Measurements from ENCODE around the gene SLC43A3.

Gene SLC43A3

DNA sequence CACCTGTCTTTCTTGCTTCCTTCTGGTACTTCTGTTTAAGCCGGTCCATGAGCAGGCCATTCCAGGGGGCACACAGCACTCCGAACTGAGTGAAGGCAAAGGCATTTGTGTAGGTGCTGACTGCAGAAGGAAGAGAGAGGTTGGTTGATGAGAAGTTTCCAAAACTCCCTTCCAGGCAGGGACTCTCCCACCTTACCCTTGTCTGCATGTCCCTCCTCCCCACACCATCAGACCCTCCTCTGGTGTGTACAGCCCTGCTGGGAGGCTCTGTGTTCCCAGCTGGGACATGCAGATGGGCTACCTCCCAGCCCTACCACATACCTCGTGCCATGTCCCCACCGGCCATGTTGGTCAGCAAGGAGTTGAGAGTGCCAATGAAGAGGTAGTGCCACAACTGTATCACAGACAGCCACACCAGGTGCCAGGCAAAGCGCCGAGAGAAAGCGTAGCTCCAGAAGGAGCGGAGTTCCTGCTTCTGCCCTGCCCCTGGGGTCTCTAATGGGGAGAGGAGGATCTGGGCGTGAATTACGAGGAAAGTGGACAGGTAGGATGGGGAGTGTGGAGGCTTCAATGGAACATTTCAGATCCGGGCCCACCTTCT, 12.2 kb downstream of the SLC43A3 start:
- H3K27me3 ChIP-seq, result no peaks in the 10 kb centered on the region
- H3K4me3 ChIP-seq (ENCODE audit: low read depth in 1 of 2, low read length in 1 of 2), result no peak overlapping the region
- no peaks in the 10 kb centered on the region for H3K4me1 ChIP-seq (ENCODE audit: control insufficient read depth in 1 of 2, insufficient read depth in 1 of 2, low read depth in 1 of 2, low read length in 1 of 2)
- no peaks in the 10 kb centered on the region for H3K9me3 ChIP-seq
- H3K36me3 ChIP-seq, result peaks cover 87% of the 10 kb centered on the region
- no peak overlapping the region for H3K27ac ChIP-seq
- TF ChIP-seq, protein P1, sequence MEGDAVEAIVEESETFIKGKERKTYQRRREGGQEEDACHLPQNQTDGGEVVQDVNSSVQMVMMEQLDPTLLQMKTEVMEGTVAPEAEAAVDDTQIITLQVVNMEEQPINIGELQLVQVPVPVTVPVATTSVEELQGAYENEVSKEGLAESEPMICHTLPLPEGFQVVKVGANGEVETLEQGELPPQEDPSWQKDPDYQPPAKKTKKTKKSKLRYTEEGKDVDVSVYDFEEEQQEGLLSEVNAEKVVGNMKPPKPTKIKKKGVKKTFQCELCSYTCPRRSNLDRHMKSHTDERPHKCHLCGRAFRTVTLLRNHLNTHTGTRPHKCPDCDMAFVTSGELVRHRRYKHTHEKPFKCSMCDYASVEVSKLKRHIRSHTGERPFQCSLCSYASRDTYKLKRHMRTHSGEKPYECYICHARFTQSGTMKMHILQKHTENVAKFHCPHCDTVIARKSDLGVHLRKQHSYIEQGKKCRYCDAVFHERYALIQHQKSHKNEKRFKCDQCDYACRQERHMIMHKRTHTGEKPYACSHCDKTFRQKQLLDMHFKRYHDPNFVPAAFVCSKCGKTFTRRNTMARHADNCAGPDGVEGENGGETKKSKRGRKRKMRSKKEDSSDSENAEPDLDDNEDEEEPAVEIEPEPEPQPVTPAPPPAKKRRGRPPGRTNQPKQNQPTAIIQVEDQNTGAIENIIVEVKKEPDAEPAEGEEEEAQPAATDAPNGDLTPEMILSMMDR (IDR thresholded peaks at IDR 0.05), result no peak

DNA sequence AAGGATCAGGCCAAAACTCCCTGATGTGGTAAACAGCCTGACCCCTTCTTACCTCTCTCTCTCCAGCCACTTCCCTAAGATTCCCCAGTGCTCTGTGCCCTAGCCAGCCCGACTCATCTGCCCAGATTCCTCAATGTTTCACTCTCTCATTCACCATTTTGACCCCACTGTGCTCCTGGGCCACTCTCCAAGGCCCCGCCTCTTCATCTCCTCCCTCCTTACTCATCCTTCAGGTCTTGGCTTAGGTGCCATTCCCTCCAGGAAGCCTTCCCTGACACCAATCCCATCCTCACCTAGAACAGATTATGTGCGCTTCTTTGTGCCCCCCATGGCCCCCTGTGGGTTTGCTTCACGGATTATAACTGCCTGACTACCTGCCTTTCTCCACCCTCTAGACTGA, 13.2 kb downstream of the SLC43A3 start:
- H3K4me3 ChIP-seq (ENCODE audit: low read depth in 1 of 2, low read length in 1 of 2), result no peak overlapping the region
- H3K27me3 ChIP-seq, result no peaks in the 10 kb centered on the region
- TF ChIP-seq, protein P1 (IDR thresholded peaks at IDR 0.05), result no peak
- no peaks in the 10 kb centered on the region for H3K9me3 ChIP-seq
- no peaks in the 10 kb centered on the region for H3K4me1 ChIP-seq (ENCODE audit: control insufficient read depth in 1 of 2, insufficient read depth in 1 of 2, low read depth in 1 of 2, low read length in 1 of 2)
- H3K36me3 ChIP-seq, result peaks cover 89% of the 10 kb centered on the region
- no peak overlapping the region for H3K27ac ChIP-seq

GRCh38 chr11:57410287-57410686, 16.6 kb downstream of the SLC43A3 start:
- Histone ChIP-seq H3K9me3 (no peaks in the 10 kb centered on the region), H3K36me3 (peaks cover 72% of the 10 kb centered on the region), H3K4me3 (ENCODE audit: low read depth in 1 of 2, low read length in 1 of 2) (no peak overlapping the region), H3K4me1 (ENCODE audit: control insufficient read depth in 1 of 2, insufficient read depth in 1 of 2, low read depth in 1 of 2, low read length in 1 of 2) (peaks cover 6 to 10% of the 10 kb centered on the region in 2 experiments), H3K27ac (no peak overlapping the region), H3K27me3 (no peaks in the 10 kb centered on the region)
- TF ChIP-seq, protein P1 (IDR thresholded peaks at IDR 0.05), result no peak

DNA sequence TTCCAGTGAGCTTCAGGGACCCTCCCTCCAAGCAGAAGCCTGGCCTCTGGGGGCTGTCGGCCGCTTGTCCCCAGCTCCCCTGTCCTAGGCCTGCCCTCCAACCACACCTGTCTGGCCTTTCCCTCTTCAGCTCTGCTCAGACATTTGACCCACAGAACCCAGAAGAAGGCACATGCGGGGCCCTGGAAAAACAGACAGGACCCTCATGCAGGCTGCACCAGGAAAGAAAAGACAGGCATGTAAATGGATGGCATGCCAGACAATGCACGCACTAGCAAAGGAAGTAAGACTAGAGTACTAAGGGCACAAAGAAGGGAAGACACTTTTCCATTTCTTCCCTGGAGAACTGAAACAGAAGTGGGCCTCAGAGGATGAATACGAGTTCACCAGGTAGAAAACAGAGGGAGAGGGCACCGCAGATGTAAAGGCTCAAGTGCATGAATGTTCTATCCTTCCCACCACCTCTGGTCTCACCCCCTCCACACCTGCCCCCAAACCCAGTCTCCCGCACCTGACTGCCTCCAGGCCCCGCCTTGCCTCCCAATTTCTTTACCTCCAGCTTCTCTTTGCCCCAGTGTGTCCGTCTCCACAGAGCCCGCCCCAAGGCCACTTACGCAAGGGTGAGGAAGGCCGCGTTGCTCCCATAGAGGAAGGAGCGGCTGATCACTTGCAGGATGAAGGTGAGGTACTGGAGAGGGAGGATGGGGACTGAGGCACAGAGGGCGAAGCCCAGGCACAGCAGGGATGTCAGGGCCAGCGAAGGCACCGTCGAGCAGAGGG, 17.4 kb downstream of the SLC43A3 start:
- no peaks in the 10 kb centered on the region for H3K27me3 ChIP-seq
- no peak overlapping the region for H3K27ac ChIP-seq
- peaks cover 65% of the 10 kb centered on the region for H3K36me3 ChIP-seq
- H3K4me3 ChIP-seq (ENCODE audit: low read depth in 1 of 2, low read length in 1 of 2), result no peak overlapping the region
- TF ChIP-seq, protein P1 (IDR thresholded peaks at IDR 0.05), result no peak
- H3K4me1 ChIP-seq (ENCODE audit: control insufficient read depth in 1 of 2, insufficient read depth in 1 of 2, low read depth in 1 of 2, low read length in 1 of 2), result peaks cover 6 to 10% of the 10 kb centered on the region in 2 experiments
- H3K9me3 ChIP-seq, result no peaks in the 10 kb centered on the region

- Histone ChIP-seq H3K36me3 (peaks cover 57% of the 10 kb centered on the region), H3K27me3 (no peaks in the 10 kb centered on the region), H3K27ac (no peak overlapping the region), H3K9me3 (peaks cover 1% of the 10 kb centered on the region), H3K4me1 (ENCODE audit: control insufficient read depth in 1 of 2, insufficient read depth in 1 of 2, low read depth in 1 of 2, low read length in 1 of 2) (peaks cover 8 to 13% of the 10 kb centered on the region in 2 experiments), H3K4me3 (ENCODE audit: low read depth in 1 of 2, low read length in 1 of 2) (no peak overlapping the region)
- TF ChIP-seq, protein P1 (IDR thresholded peaks at IDR 0.05), result no peak
Observed at GRCh38 chr11:57408771-57409170, 18.1 kb downstream of the SLC43A3 start.
